ENCODE data around the gene KLK7. TPM values are rescaled to one million over a fixed set of nuclear protein-coding genes. Genes with fewer than 3 reads are reported as not detected.
A peak's percentile ranks its signal among the peaks of the same experiment; 100 is the strongest.

KLK7 gene
- polyA plus RNA-seq (2013) = not detected

DNA sequence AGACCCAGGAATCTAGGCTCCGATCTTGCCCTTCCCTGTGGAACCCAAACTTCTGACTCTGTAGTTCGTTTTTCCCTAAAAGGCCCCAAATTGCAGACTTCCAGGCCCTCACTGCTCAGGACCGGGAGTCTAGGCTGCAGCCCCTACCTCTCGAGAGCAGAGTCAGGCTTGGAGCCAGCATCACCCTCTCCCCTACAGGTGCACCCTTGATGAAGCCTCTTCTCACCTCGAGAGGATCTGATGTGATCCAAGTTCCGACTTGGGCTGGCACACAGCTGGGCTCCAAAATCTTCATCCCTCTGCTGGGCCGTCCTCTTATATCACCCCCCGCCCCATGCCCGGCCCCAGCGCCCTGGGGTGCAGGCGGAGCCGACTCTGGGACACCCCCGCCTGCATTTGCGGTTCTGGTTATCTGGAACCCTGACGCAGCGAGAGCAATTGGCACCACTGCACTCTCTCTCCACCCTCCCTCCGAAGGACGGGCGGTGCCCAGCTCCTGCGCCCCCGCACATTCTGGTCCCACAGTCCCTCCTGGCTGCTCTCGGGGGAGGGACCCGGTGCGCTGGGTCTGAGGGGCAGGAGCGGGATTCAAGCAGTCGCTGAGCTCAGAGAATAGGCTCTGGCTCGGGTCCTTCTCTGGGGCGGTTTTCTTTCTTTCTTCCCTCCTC lies at the start of gene KLK7:
TSS of gene KLK7 (minus strand) at position 293 of the 668 bp plus-strand sequence. CDS start 1,518 bp downstream, outside the sequence.
- Histone ChIP-seq H3K4me1 (ENCODE audit: control extremely low read depth in 1 of 4, control insufficient read depth in 4 of 4, insufficient read depth in 4 of 4, low read length in 3 of 4) (no peaks in the 10 kb centered on the region), H3K36me3 (ENCODE audit: control insufficient read depth in 4 of 4, insufficient read depth in 4 of 4, low read length in 3 of 4) (no peaks in the 10 kb centered on the region), H3K27ac (ENCODE audit: insufficient read depth in 1 of 2, low read depth in 1 of 2, low read length in 2 of 2, poor library complexity in 1 of 2, severe bottlenecking in 2 of 2) (no peak within 1 kb of the TSS), H3K9me3 (ENCODE audit: control extremely low read depth in 1 of 5, control insufficient read depth in 4 of 5, insufficient read depth in 2 of 5, low read depth in 1 of 5, low read length in 4 of 5) (no peaks in the 10 kb centered on the region), H3K4me3 (ENCODE audit: control insufficient read depth in 1 of 7, extremely low read depth in 1 of 7, insufficient read depth in 4 of 7, low read depth in 2 of 7, low read length in 6 of 7) (no peak within 1 kb of the TSS), H3K27me3 (replicated peaks in 2 of 5; ENCODE audit: control insufficient read depth in 4 of 5, insufficient read depth in 5 of 5, low read length in 4 of 5) (peaks cover 5 to 81% (median 8%) of the 10 kb centered on the region in 5 experiments)
- peak in 1 of 3 donors; percentile 1 for DNase-seq
- WGBS (ENCODE audit: insufficient coverage) = 24% methylated on average over 28 of the region's 28 CpGs
- CTCF ChIA-PET = no interaction called here
- POLR2A ChIA-PET = no interaction called here

DNA sequence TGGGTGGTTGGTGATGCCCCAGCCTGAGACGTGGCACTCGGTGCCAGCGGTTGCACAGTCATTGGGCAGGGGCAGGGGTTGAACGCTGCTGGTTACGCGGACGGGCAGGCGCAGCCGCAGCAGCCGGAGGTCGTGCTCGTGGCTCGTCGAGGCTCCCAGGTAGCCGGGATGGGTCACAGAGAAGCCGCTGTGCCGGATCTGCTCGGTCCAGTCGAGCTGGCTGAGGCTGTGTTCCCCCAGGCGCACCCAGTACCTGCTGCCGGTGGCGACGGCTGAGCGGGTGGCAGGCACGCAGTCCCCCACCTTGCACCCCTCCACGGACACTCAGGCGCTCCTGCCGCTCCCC lies 48.1 kb upstream of the KLK7 start:
- H3K9me3 ChIP-seq (ENCODE audit: control extremely low read depth in 1 of 5, control insufficient read depth in 4 of 5, insufficient read depth in 2 of 5, low read depth in 1 of 5, low read length in 4 of 5) = no peaks in the 10 kb centered on the region
- ChIA-PET CTCF (no interaction called here), POLR2A (no interaction called here)
- no peak overlapping the region for H3K27ac ChIP-seq (ENCODE audit: insufficient read depth in 1 of 2, low read depth in 1 of 2, low read length in 2 of 2, poor library complexity in 1 of 2, severe bottlenecking in 2 of 2)
- 96% methylated on average over 23 of the region's 28 CpGs for WGBS (ENCODE audit: insufficient coverage)
- no peak overlapping the region for H3K4me3 ChIP-seq (ENCODE audit: control insufficient read depth in 1 of 7, extremely low read depth in 1 of 7, insufficient read depth in 4 of 7, low read depth in 2 of 7, low read length in 6 of 7)
- H3K36me3 ChIP-seq (ENCODE audit: control insufficient read depth in 4 of 4, insufficient read depth in 4 of 4, low read length in 3 of 4) = no peaks in the 10 kb centered on the region
- no peaks in the 10 kb centered on the region for H3K4me1 ChIP-seq (ENCODE audit: control extremely low read depth in 1 of 4, control insufficient read depth in 4 of 4, insufficient read depth in 4 of 4, low read length in 3 of 4)
- DNase-seq = no peak
- peaks cover 0 to 43% (median 4%) of the 10 kb centered on the region in 5 experiments for H3K27me3 ChIP-seq (replicated peaks in 2 of 5; ENCODE audit: control insufficient read depth in 4 of 5, insufficient read depth in 5 of 5, low read length in 4 of 5)

DNA sequence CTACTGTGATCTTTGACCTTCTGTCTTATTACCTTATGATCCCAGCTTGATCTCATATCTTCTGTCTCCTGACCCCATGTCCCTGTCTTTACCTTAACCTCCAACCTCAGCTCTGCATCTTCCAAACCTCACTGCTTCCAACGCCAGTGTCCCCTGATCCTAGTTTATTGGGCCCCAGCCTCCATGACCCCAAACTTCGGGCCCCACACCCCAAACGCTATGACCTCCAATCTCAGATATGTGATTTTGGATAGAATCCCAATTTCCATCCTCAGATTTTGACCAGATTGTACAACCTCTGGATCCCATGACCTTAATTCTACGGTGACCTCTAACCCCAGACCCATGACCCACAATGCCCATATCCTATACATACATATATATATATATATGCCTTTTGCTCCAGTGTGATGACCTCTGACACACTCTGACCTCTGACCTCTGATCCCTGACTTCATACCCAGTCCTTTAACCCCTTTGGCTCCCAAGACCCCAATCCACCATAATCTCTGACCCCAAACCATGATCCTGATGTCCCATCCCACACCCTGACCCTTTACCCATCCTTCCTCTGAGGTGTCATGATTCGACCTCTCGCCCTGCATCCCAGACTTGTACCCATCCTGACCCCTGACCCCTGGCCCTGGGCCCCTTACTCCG lies 47.6 kb upstream of the KLK7 start:
- H3K36me3 ChIP-seq (ENCODE audit: control insufficient read depth in 4 of 4, insufficient read depth in 4 of 4, low read length in 3 of 4) = no peaks in the 10 kb centered on the region
- POLR2A ChIA-PET = no interaction called here
- no peaks in the 10 kb centered on the region for H3K4me1 ChIP-seq (ENCODE audit: control extremely low read depth in 1 of 4, control insufficient read depth in 4 of 4, insufficient read depth in 4 of 4, low read length in 3 of 4)
- H3K27ac ChIP-seq (ENCODE audit: insufficient read depth in 1 of 2, low read depth in 1 of 2, low read length in 2 of 2, poor library complexity in 1 of 2, severe bottlenecking in 2 of 2) = no peak overlapping the region
- CTCF ChIA-PET = no interaction called here
- H3K27me3 ChIP-seq (replicated peaks in 2 of 5; ENCODE audit: control insufficient read depth in 4 of 5, insufficient read depth in 5 of 5, low read length in 4 of 5) = peaks cover 0 to 46% (median 4%) of the 10 kb centered on the region in 5 experiments
- H3K9me3 ChIP-seq (ENCODE audit: control extremely low read depth in 1 of 5, control insufficient read depth in 4 of 5, insufficient read depth in 2 of 5, low read depth in 1 of 5, low read length in 4 of 5) = no peaks in the 10 kb centered on the region
- 100% methylated on average over 4 of the region's 7 CpGs for WGBS (ENCODE audit: insufficient coverage)
- no peak overlapping the region for H3K4me3 ChIP-seq (ENCODE audit: control insufficient read depth in 1 of 7, extremely low read depth in 1 of 7, insufficient read depth in 4 of 7, low read depth in 2 of 7, low read length in 6 of 7)
- no peak for DNase-seq

DNA sequence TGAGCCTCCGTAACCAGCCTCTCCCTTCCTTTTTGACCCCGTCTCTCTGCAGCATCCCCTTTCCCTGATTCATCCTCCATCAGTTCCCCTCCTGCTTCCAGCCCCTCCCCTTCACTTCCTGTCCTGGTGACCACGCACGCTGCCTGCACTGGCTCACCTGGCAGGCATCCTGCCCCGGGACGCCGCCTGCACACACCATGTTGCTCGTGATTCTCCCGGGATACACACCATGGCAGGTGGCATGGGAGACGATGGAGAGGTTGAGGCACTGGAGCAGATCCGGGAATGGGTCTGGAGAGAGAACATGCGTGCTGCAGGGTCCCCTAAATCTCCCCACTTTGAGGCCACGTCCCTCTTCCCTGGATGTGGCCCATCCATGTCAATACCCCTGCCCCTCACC lies 46.9 kb upstream of the KLK7 start:
- Histone ChIP-seq H3K36me3 (ENCODE audit: control insufficient read depth in 4 of 4, insufficient read depth in 4 of 4, low read length in 3 of 4) (no peaks in the 10 kb centered on the region), H3K4me1 (ENCODE audit: control extremely low read depth in 1 of 4, control insufficient read depth in 4 of 4, insufficient read depth in 4 of 4, low read length in 3 of 4) (no peaks in the 10 kb centered on the region), H3K27ac (ENCODE audit: insufficient read depth in 1 of 2, low read depth in 1 of 2, low read length in 2 of 2, poor library complexity in 1 of 2, severe bottlenecking in 2 of 2) (no peak overlapping the region), H3K4me3 (ENCODE audit: control insufficient read depth in 1 of 7, extremely low read depth in 1 of 7, insufficient read depth in 4 of 7, low read depth in 2 of 7, low read length in 6 of 7) (no peak overlapping the region), H3K9me3 (ENCODE audit: control extremely low read depth in 1 of 5, control insufficient read depth in 4 of 5, insufficient read depth in 2 of 5, low read depth in 1 of 5, low read length in 4 of 5) (no peaks in the 10 kb centered on the region), H3K27me3 (replicated peaks in 2 of 5; ENCODE audit: control insufficient read depth in 4 of 5, insufficient read depth in 5 of 5, low read length in 4 of 5) (peaks cover 0 to 53% (median 4%) of the 10 kb centered on the region in 5 experiments)
- CTCF ChIA-PET = no interaction called here
- DNase-seq = no peak
- POLR2A ChIA-PET = no interaction called here
- 87% methylated on average over 10 of the region's 13 CpGs for WGBS (ENCODE audit: insufficient coverage)

DNA sequence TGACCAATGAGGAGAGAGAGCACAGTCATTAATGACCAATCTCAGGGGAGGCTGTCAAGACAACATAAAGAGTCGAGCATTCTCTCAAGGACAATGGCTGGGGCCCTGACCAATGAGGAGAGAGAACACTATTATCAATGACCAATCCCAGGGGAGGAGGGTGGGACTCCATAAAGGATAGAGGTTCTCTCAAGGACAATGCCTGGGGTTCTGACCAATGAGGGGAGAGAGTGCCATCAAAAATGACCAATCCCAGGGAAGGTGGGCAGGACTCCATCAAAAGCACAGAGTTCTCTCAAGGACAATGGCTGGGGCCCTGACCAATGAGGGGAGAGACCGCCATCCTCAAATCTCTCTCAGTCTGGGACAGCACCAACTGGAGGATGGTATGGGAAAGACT lies 46.0 kb upstream of the KLK7 start:
- Histone ChIP-seq H3K27ac (ENCODE audit: insufficient read depth in 1 of 2, low read depth in 1 of 2, low read length in 2 of 2, poor library complexity in 1 of 2, severe bottlenecking in 2 of 2) (no peak overlapping the region), H3K36me3 (ENCODE audit: control insufficient read depth in 4 of 4, insufficient read depth in 4 of 4, low read length in 3 of 4) (no peaks in the 10 kb centered on the region), H3K9me3 (ENCODE audit: control extremely low read depth in 1 of 5, control insufficient read depth in 4 of 5, insufficient read depth in 2 of 5, low read depth in 1 of 5, low read length in 4 of 5) (no peaks in the 10 kb centered on the region), H3K4me1 (ENCODE audit: control extremely low read depth in 1 of 4, control insufficient read depth in 4 of 4, insufficient read depth in 4 of 4, low read length in 3 of 4) (no peaks in the 10 kb centered on the region), H3K27me3 (replicated peaks in 2 of 5; ENCODE audit: control insufficient read depth in 4 of 5, insufficient read depth in 5 of 5, low read length in 4 of 5) (peaks cover 0 to 56% (median 5%) of the 10 kb centered on the region in 5 experiments), H3K4me3 (ENCODE audit: control insufficient read depth in 1 of 7, extremely low read depth in 1 of 7, insufficient read depth in 4 of 7, low read depth in 2 of 7, low read length in 6 of 7) (no peak overlapping the region)
- ChIA-PET POLR2A (no interaction called here), CTCF (no interaction called here)
- WGBS (ENCODE audit: insufficient coverage) = 91% methylated on average over 2 of the region's 2 CpGs
- no peak for DNase-seq

DNA sequence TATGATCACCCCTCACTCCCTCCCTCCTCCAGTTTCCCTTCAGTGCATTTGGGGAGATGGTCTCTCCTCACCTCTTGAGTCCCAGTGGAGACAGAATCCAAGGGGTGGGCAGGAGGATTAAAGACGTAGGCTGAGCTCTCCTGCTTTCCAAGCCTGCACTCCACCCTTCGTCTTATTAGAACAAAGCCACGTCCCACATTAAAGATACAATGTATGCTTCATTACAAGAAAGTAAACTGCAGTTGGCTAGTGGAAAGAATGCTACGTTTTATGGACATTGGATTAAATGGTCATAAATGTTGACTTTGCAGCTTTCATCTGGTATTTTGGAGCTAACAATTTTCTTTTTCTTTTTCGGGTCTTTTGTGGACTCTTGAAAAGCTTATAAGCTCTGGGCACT lies 44.2 kb upstream of the KLK7 start:
- WGBS (ENCODE audit: insufficient coverage) = 63% methylated on average over 1 of the region's 5 CpGs
- Histone ChIP-seq H3K4me3 (ENCODE audit: control insufficient read depth in 1 of 7, extremely low read depth in 1 of 7, insufficient read depth in 4 of 7, low read depth in 2 of 7, low read length in 6 of 7) (no peak overlapping the region), H3K27ac (ENCODE audit: insufficient read depth in 1 of 2, low read depth in 1 of 2, low read length in 2 of 2, poor library complexity in 1 of 2, severe bottlenecking in 2 of 2) (no peak overlapping the region), H3K27me3 (replicated peaks in 2 of 5; ENCODE audit: control insufficient read depth in 4 of 5, insufficient read depth in 5 of 5, low read length in 4 of 5) (peaks cover 0 to 62% (median 11%) of the 10 kb centered on the region in 5 experiments), H3K36me3 (ENCODE audit: control insufficient read depth in 4 of 4, insufficient read depth in 4 of 4, low read length in 3 of 4) (no peaks in the 10 kb centered on the region), H3K9me3 (ENCODE audit: control extremely low read depth in 1 of 5, control insufficient read depth in 4 of 5, insufficient read depth in 2 of 5, low read depth in 1 of 5, low read length in 4 of 5) (no peaks in the 10 kb centered on the region), H3K4me1 (ENCODE audit: control extremely low read depth in 1 of 4, control insufficient read depth in 4 of 4, insufficient read depth in 4 of 4, low read length in 3 of 4) (no peaks in the 10 kb centered on the region)
- no peak for DNase-seq
- POLR2A ChIA-PET = no interaction called here
- CTCF ChIA-PET = interaction anchor here (1.6 kb wide), 1 partner anchor 9 kb away, joined by 4 read pairs; no protein-coding TSS in a partner anchor

DNA sequence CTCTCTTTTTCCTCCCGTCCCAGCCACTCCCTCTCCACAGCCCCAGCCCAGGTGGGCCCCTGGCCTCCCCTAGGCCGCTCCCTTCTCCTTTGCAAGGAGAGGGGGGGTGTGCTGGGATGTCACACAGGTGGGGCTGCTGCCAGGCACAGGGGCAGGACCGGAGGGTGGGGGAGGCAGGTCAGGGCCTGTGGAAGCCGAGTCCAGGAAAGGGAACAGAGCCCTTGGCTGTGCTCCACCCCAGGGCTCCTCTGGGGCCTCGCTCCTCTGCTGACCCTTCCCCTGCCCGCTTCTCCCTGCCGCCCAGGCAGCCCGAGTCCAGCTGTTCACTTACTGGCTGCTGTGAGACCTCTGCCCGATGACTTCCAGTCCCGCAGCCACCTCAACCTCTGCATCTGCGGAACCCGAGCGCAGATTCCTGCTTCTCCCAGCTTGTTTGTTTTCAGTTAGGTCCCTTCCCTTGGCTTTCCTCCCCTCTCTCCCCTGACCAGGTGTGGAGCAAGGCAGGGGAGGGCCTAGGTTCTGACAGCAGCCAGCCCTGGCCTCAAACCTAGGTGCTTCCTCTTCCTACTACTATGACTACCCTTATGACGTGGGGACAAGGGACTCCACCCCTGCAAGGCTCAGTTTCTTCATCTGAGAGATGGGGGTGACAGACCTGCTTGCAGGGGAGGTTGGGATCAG lies 43.5 kb upstream of the KLK7 start:
- CTCF ChIA-PET = interaction anchor here (1.6 kb wide), 1 partner anchor 8 kb away, joined by 4 read pairs; no protein-coding TSS in a partner anchor
- POLR2A ChIA-PET = no interaction called here
- no peak overlapping the region for H3K4me3 ChIP-seq (ENCODE audit: control insufficient read depth in 1 of 7, extremely low read depth in 1 of 7, insufficient read depth in 4 of 7, low read depth in 2 of 7, low read length in 6 of 7)

More for the DNA sequence above, 43.5 kb upstream of the KLK7 start:
- H3K4me1 ChIP-seq (ENCODE audit: control extremely low read depth in 1 of 4, control insufficient read depth in 4 of 4, insufficient read depth in 4 of 4, low read length in 3 of 4) = no peaks in the 10 kb centered on the region
- no peak overlapping the region for H3K27ac ChIP-seq (ENCODE audit: insufficient read depth in 1 of 2, low read depth in 1 of 2, low read length in 2 of 2, poor library complexity in 1 of 2, severe bottlenecking in 2 of 2)
- no peaks in the 10 kb centered on the region for H3K9me3 ChIP-seq (ENCODE audit: control extremely low read depth in 1 of 5, control insufficient read depth in 4 of 5, insufficient read depth in 2 of 5, low read depth in 1 of 5, low read length in 4 of 5)
- 69% methylated on average over 12 of the region's 14 CpGs for WGBS (ENCODE audit: insufficient coverage)
- peaks cover 0 to 65% (median 11%) of the 10 kb centered on the region in 5 experiments for H3K27me3 ChIP-seq (replicated peaks in 2 of 5; ENCODE audit: control insufficient read depth in 4 of 5, insufficient read depth in 5 of 5, low read length in 4 of 5)
- DNase-seq = no peak
- no peaks in the 10 kb centered on the region for H3K36me3 ChIP-seq (ENCODE audit: control insufficient read depth in 4 of 4, insufficient read depth in 4 of 4, low read length in 3 of 4)

Measured in common myeloid progenitor, CD34-positive (primary cell).